K562 (cell line): Measurements from ENCODE around the gene QPRT. TPM values are rescaled to one million over a fixed set of nuclear protein-coding genes. Genes with fewer than 3 reads are reported as not detected.
A peak's percentile ranks its signal among the peaks of the same experiment; 100 is the strongest.

Source experiments
- ATAC-seq: fragments of 200-7000 bp; cut with Tn5 transposase; 3 replicates; pipeline ENCODE4 v1.9.1; 2020; ENCODE audit warnings: moderate library complexity
- BruUV-seq: library from RNA; stranded (reverse); fragments of 400-500 nt; replicated peaks from 2 replicates; lab custom pipeline; 2021; lab: Mats Ljungman, UMichigan
- CTCF ChIA-PET: fragments of 300-600 bp; formaldehyde crosslinking; extraction: SDS; loops from one replicate; lab custom pipeline; 2021; ENCODE audit warnings: low intra/inter-chr PET ratio; lab: Yijun Ruan, JAX
- POLR2A ChIA-PET: fragments of 300-600, 350-650 bp; sonication (Branson Sonifier 250); formaldehyde crosslinking; extraction: SDS; loops from one replicate; lab custom pipeline; 2021; ENCODE audit warnings: antibody characterized with exemption, inconsistent platforms; lab: Yijun Ruan, JAX
- DNase-seq, 4 experiments: peaks; one replicate each; pipeline versions ENCODE4 v3.0.0 to v3.0.0-alpha.2; 2011 to 2018; ENCODE audit warnings: low spot score in 3 of 4, mixed read lengths in 3 of 4; ENCODE audit errors: extremely low read depth in 1 of 4
- FAIRE-seq: peaks from 2 replicates; lab custom pipeline; 2011; peaks lifted over from hg19 to GRCh38; lab: Jason Lieb, UNC
- H2AFZ ChIP-seq: 2 replicates; pipeline ENCODE4 v1.6.0; 2011; ENCODE audit warnings: low read depth, low read length, control low read depth, inconsistent platforms
- H3K27ac ChIP-seq: fragments of 200-600 bp; 3 replicates; pipeline ENCODE4 v1.8.0; 2011; ENCODE audit warnings: low read depth, mild to moderate bottlenecking, control low read depth, inconsistent platforms, low read length, moderate library complexity, mixed read lengths; ENCODE audit errors: extremely low read depth
- H3K27me3 ChIP-seq, 2 experiments: fragments of 300-600 bp in 1 of 2; 2 replicates in 1 of 2; 3 replicates in 1 of 2; pipeline versions ENCODE4 v1.6.0 to v1.8.0; 2011; ENCODE audit warnings: inconsistent platforms in 2 of 2, low read length in 2 of 2, mild to moderate bottlenecking in 1 of 2, mixed read lengths in 1 of 2, moderate library complexity in 1 of 2; ENCODE audit not compliant: control insufficient read depth in 2 of 2, insufficient read depth in 2 of 2
- H3K36me3 ChIP-seq: fragments of 300-600 bp; 3 replicates; pipeline ENCODE4 v1.8.0; 2011; ENCODE audit warnings: mild to moderate bottlenecking, low read length, inconsistent platforms; ENCODE audit not compliant: control insufficient read depth, insufficient read depth
- H3K4me1 ChIP-seq, 2 experiments: fragments of 200-600 bp in 1 of 2; replicated peaks in 1 of 2; 2 replicates in 1 of 2; 3 replicates in 1 of 2; pipeline versions ENCODE4 v1.5.1 to v1.8.0; 2011; ENCODE audit warnings: inconsistent platforms in 2 of 2, low read length in 2 of 2, mild to moderate bottlenecking in 1 of 2, mixed read lengths in 1 of 2, moderate library complexity in 1 of 2; ENCODE audit not compliant: control insufficient read depth in 2 of 2, insufficient read depth in 2 of 2
- H3K4me2 ChIP-seq: 2 replicates; pipeline ENCODE4 v1.6.1; 2011; ENCODE audit warnings: low read length, control low read depth, inconsistent platforms, mixed read lengths; ENCODE audit not compliant: insufficient read depth
- H3K4me3 ChIP-seq: fragments of 200-600 bp; sonication (generic), shearing (Covaris generic); 2 replicates; pipeline ENCODE4 v1.5.1; 2016; ENCODE audit warnings: control low read depth, inconsistent platforms
- H3K79me2 ChIP-seq: fragments of 200-600 bp; 3 replicates; pipeline ENCODE4 v1.8.0; 2011; ENCODE audit warnings: low read length, inconsistent platforms; ENCODE audit not compliant: control insufficient read depth, insufficient read depth
- H3K9ac ChIP-seq, 2 experiments: 2 replicates each; pipeline versions ENCODE4 v1.6.0 to v1.6.1; 2011; ENCODE audit warnings: low read depth in 2 of 2, low read length in 2 of 2, control low read depth in 1 of 2, inconsistent platforms in 1 of 2, mild to moderate bottlenecking in 1 of 2, mixed read lengths in 1 of 2; ENCODE audit not compliant: insufficient read depth in 1 of 2
- H3K9me1 ChIP-seq: one replicate; pipeline ENCODE4 v1.6.0; 2011; ENCODE audit warnings: inconsistent platforms, mild to moderate bottlenecking, low read length, moderate library complexity; ENCODE audit not compliant: control insufficient read depth, insufficient read depth
- H3K9me3 ChIP-seq: replicated peaks from 2 replicates; pipeline ENCODE4 v1.5.1; 2011; ENCODE audit warnings: low read depth, low read length, inconsistent platforms; ENCODE audit not compliant: control insufficient read depth, insufficient read depth
- H4K20me1 ChIP-seq: replicated peaks from 2 replicates; pipeline ENCODE4 v1.6.1; 2011; ENCODE audit warnings: low read length, inconsistent platforms, mixed read lengths; ENCODE audit not compliant: control insufficient read depth, insufficient read depth
- ATF7 ChIP-seq: fragments of 450-650 bp; IDR thresholded peaks from 2 replicates; pipeline ENCODE4 v1.7.1; 2014; ENCODE audit warnings: mild to moderate bottlenecking, moderate library complexity
- CBX1 ChIP-seq: sonication (generic); IDR thresholded peaks from 2 replicates; pipeline ENCODE4 v1.6.1; 2016; ENCODE audit warnings: antibody characterized with exemption, low read depth, mild to moderate bottlenecking
- CBX3 ChIP-seq, 2 experiments: IDR thresholded peaks; 1 replicate in 1 of 2; 2 replicates in 1 of 2; pipeline ENCODE4 v1.6.1; 2012; ENCODE audit warnings: inconsistent platforms in 2 of 2, low read length in 2 of 2, borderline replicate concordance in 1 of 2, control low read depth in 1 of 2
- EGR1 ChIP-seq: fragments of 450-650 bp; conservative IDR thresholded peaks from 2 replicates; pipeline ENCODE4 v1.6.1; 2017; ENCODE audit warnings: mild to moderate bottlenecking
- FOXK2 ChIP-seq, 2 experiments: fragments of 450-650 bp; IDR thresholded peaks in 1 of 2; conservative IDR thresholded peaks in 1 of 2; 2 replicates each; pipeline ENCODE4 v1.6.1; 2016; ENCODE audit warnings: low read depth in 2 of 2, mild to moderate bottlenecking in 1 of 2
- LARP7 ChIP-seq: fragments of 450-650 bp; IDR thresholded peaks from 2 replicates; pipeline ENCODE4 v1.6.1; 2016
- POLR2A ChIP-seq: fragments of 450-650 bp; conservative IDR thresholded peaks from 2 replicates; pipeline ENCODE4 v1.6.1; 2016
- POLR2AphosphoS2 ChIP-seq: IDR thresholded peaks from 2 replicates; pipeline ENCODE4 v1.6.1; 2012; ENCODE audit warnings: low read length, improper control_type of control experiment
- POLR2G ChIP-seq: fragments of 200-400 bp; formaldehyde crosslinking; IDR thresholded peaks from 2 replicates; pipeline ENCODE4 v1.6.1; 2017; ENCODE audit warnings: low read depth, mild to moderate bottlenecking, antibody characterized with exemption, low read length, moderate library complexity
- PRDM10 ChIP-seq: fragments of 450-650 bp; IDR thresholded peaks from 2 replicates; pipeline ENCODE4 v1.6.1; 2018; ENCODE audit not compliant: partially characterized antibody
- TAF9B ChIP-seq: fragments of 450-650 bp; IDR thresholded peaks from 2 replicates; pipeline ENCODE4 v1.6.1; 2018; ENCODE audit warnings: mild to moderate bottlenecking; ENCODE audit not compliant: partially characterized antibody
- TRIM28 ChIP-seq: fragments of 450-650 bp; IDR thresholded peaks from 2 replicates; pipeline ENCODE4 v1.6.1; 2017
- ZNF263 ChIP-seq: sonication (generic); formaldehyde crosslinking; IDR thresholded peaks from 2 replicates; pipeline ENCODE4 v1.8.0; 2022; ENCODE audit warnings: mild to moderate bottlenecking, missing genetic modification reagents, borderline replicate concordance
- WGBS: fragments of 100-300 bp; shearing (Covaris generic); methylation state at CpG from one replicate; pipeline ENCODE4 v1.1.6; 2016; ENCODE audit warnings: low coverage, mixed read lengths; ENCODE audit not compliant: insufficient coverage; ENCODE audit errors: missing lambda C conversion rate; 5-methylcytosine and 5-hydroxymethylcytosine counted together
- in situ Hi-C: fragments of 300-500 bp; cut with MboI; formaldehyde crosslinking; loops from 4 replicates; pipeline ENCODE4 v1.15.0; 2018; ENCODE audit warnings: inconsistent platforms, mixed read lengths
- intact Hi-C: fragments of 100-400 bp; cut with micrococcal nuclease; formaldehyde crosslinking; loops from 2 replicates; pipeline ENCODE4 v1.14.2; 2022
- polyA plus RNA-seq, 8 experiments: library from polyadenylated mRNA; depleted of rRNA in 4 of 8; stranded (reverse) in 5 of 8; unstranded in 3 of 8; fragments of >200 nt; fragmentation: Nextera tagmentation in 2 of 8; fragmentation: Illumina TruSeq in 1 of 8; extraction: Ambion mirVana in 2 of 8; extraction: Trizol in 1 of 8; gene quantifications; 2 replicates each; pipeline versions ENCODE4 v1.2.1 to v1.2.3, GENCODE V29; 2011 to 2014; ENCODE audit warnings: inconsistent platforms in 1 of 8, missing spikeins in 1 of 8
- total RNA-seq, 7 experiments: library from RNA; depleted of rRNA in 6 of 7; stranded (reverse); fragments of >200 nt in 6 of 7; fragmentation: Illumina TruSeq in 2 of 7; extraction: Trizol in 2 of 7; gene quantifications; 2 replicates each; pipeline versions ENCODE4 v1.2.1 to v1.2.3, GENCODE V29; 2011 to 2021; ENCODE audit warnings: low replicate concordance in 1 of 7
- TF ChIP-seq, protein P1 (sequence below): fragments of 450-650 bp; IDR thresholded peaks from one replicate; pipeline ENCODE4 v1.6.1; 2018; ENCODE audit warnings: mild to moderate bottlenecking, moderate library complexity; ENCODE audit not compliant: partially characterized antibody

Gene QPRT
- total and polyA plus RNA-seq, 9 of the 15 experiments (the other 6 are each of a cell fraction or from before 2014, with no cell fraction given): 7.7 to 112 (median 64.1) TPM

- POLR2A ChIA-PET: interaction anchor here (0.6 to 2.2 kb wide), 14 partner anchors 9 to 320 kb away, joined by 3 to 13 read pairs (median 4); partner anchors contain the start of genes MAZ, QPRT and TAOK2
- TF ChIP-seq POLR2G (peak; percentile 25; the same call in 1 of the 2 replicates), CBX3 (IDR thresholded peaks at IDR 0.05; ENCODE audit: borderline replicate concordance in 1 of 2, low read length in 2 of 2) (peak in 1 of 2 experiments; percentile 55; a peak in 1 of 3 replicates), ZNF263 (CRISPR knock-in tag) (no peak), EGR1 (no peak), FOXK2 (conservative IDR thresholded peaks at IDR 0.05 in 1 of 2, IDR thresholded peaks at IDR 0.05 in 1 of 2; ENCODE audit: low read depth in 2 of 2) (no peak; a peak in 1 of 4 replicates), TAF9B (no peak), CBX1 (0 out of 2 replicates have a peak, but pooled peaks have one; percentile 55), ATF7 (0 out of 2 replicates have a peak, but pooled peaks have one; percentile 30), PRDM10 (peak; percentile 92), LARP7 (no peak), TRIM28 (peak; percentile 60; the same call in 1 of the 2 replicates), POLR2A (peak; percentile 37; the same call in 1 of the 2 replicates), POLR2AphosphoS2 (peak; percentile 50; the same call in 1 of the 2 replicates)
- TF ChIP-seq, protein P1, sequence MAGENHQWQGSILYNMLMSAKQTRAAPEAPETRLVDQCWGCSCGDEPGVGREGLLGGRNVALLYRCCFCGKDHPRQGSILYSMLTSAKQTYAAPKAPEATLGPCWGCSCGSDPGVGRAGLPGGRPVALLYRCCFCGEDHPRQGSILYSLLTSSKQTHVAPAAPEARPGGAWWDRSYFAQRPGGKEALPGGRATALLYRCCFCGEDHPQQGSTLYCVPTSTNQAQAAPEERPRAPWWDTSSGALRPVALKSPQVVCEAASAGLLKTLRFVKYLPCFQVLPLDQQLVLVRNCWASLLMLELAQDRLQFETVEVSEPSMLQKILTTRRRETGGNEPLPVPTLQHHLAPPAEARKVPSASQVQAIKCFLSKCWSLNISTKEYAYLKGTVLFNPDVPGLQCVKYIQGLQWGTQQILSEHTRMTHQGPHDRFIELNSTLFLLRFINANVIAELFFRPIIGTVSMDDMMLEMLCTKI: no peak
- 69% methylated on average over 17 of the region's 17 CpGs for WGBS
- Histone ChIP-seq H3K4me1 (peaks cover 24 to 32% of the 10 kb centered on the region in 2 experiments), H3K36me3 (peaks cover 27% of the 10 kb centered on the region; the same call in 1 of the 3 replicates), H3K4me3 (no peak overlapping the region), H4K20me1 (no peaks in the 10 kb centered on the region), H2AFZ (no peak overlapping the region), H3K9me3 (no peaks in the 10 kb centered on the region), H3K9ac (no peak overlapping the region; a peak in 1 of 4 replicates), H3K4me2 (peak overlapping the region; percentile 26; the same call in 1 of the 2 replicates), H3K27ac (no peak overlapping the region), H3K27me3 (no peaks in the 10 kb centered on the region), H3K9me1 (no peaks in the 10 kb centered on the region), H3K79me2 (no peaks in the 10 kb centered on the region; the same call in 1 of the 3 replicates)
- no TSS peak for BruUV-seq
- DNase-seq (no peak), FAIRE-seq (peak; percentile 42), ATAC-seq (no peak; the same call in 2 of the 3 replicates)
- in situ Hi-C loops: loop anchor here (10.0 kb wide), 1 partner anchor 326 kb away; the partner anchor contains the start of gene C16orf92
- intact Hi-C loops: loop anchor here (5.0 kb wide), 1 partner anchor 36 kb away; the partner anchor contains the start of gene SPN
- CTCF ChIA-PET: no interaction called here
Observed at GRCh38 chr16:29698484-29699323, 19.7 kb downstream of the QPRT start.
